OCI-LY3 (cell line): ENCODE measurements around the gene GRID2.

Experiments used
- H2AFZ ChIP-seq: fragments of 200-600, 300-600 bp; shearing (Covaris generic); 2 replicates; pipeline ENCODE4 v1.6.0; 2014; ENCODE audit warnings: antibody characterized with exemption, low read depth, low read length
- H3K27ac ChIP-seq: fragments of 200-600, 300-600 bp; sonication (generic); 2 replicates; pipeline ENCODE4 v1.5.1; 2014; ENCODE audit warnings: mild to moderate bottlenecking, low read length, moderate library complexity, mixed read lengths
- H3K27me3 ChIP-seq: fragments of 200-600, 300-600 bp; sonication (generic); 2 replicates; pipeline ENCODE4 v1.6.1; 2014; ENCODE audit warnings: low read depth, low read length, mixed read lengths
- H3K36me3 ChIP-seq: fragments of 200-600, 300-600 bp; sonication (generic); replicated peaks from 2 replicates; pipeline ENCODE3; 2014; ENCODE audit warnings: low read depth, low read length, mixed read lengths
- H3K4me1 ChIP-seq: fragments of 300-600, 200-600 bp; sonication (generic); 2 replicates; pipeline ENCODE4 v1.6.1; 2014; ENCODE audit warnings: low read length, mixed read lengths
- H3K4me2 ChIP-seq: fragments of 200-600, 300-600 bp; sonication (generic); 2 replicates; pipeline ENCODE4 v1.6.1; 2014; ENCODE audit warnings: low read length, mixed read lengths
- H3K4me3 ChIP-seq: fragments of 300-600, 200-600 bp; sonication (generic); 2 replicates; pipeline ENCODE4 v1.5.1; 2014; ENCODE audit warnings: antibody characterized with exemption, mild to moderate bottlenecking, low read length, moderate library complexity
- H3K79me2 ChIP-seq: fragments of 300-600, 200-600 bp; shearing (Covaris generic); 2 replicates; pipeline ENCODE4 v1.6.1; 2014; ENCODE audit warnings: mild to moderate bottlenecking, low read length, mixed read lengths
- H3K9ac ChIP-seq: fragments of 300-600, 200-600 bp; shearing (Covaris generic); 2 replicates; pipeline ENCODE4 v1.6.0; 2014; ENCODE audit warnings: mild to moderate bottlenecking, low read length, moderate library complexity
- H3K9me3 ChIP-seq: fragments of 200-600, 300-600 bp; shearing (Covaris generic); 2 replicates; pipeline ENCODE4 v1.6.1; 2014; ENCODE audit warnings: low read length, mixed read lengths; ENCODE audit not compliant: insufficient read depth
- H4K20me1 ChIP-seq: fragments of 200-600, 300-600 bp; sonication (generic); 2 replicates; pipeline ENCODE4 v1.6.1; 2016; ENCODE audit warnings: low read length, mixed read lengths; ENCODE audit not compliant: insufficient read depth
- EZH2phosphoT487 ChIP-seq: fragments of 200-600 bp; shearing (Covaris generic); IDR thresholded peaks from 2 replicates; pipeline ENCODE4 v1.6.1; 2018; ENCODE audit warnings: antibody characterized with exemption, mixed run types, low read depth
- TF ChIP-seq, protein P1 (sequence below): fragments of 200-600, 300-600 bp; sonication (generic); IDR thresholded peaks from 2 replicates; pipeline ENCODE4 v1.5.1; 2014; ENCODE audit warnings: antibody characterized with exemption, low read length, low read depth

Gene GRID2

DNA sequence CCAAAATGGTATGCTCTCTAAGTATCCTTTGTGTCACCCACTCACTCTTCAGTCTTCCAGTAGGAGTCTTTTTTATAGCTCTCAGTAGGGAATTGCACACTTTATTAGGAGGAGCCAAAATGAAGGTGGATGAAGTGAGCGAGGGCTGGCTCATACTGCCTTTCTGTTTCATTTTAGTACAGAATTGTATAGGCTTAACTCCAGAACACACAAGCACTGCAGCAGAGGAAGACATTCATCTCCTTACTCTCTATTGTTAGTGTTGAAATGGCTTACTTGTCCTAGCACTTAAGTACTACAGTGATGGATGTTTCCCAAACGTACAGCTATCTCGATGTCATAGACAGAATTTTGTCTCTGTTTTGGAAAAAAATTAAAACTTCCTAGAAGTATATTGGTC lies 1197.5 kb downstream of the GRID2 start:
- Histone ChIP-seq H3K79me2 (no peaks in the 10 kb centered on the region), H3K9me3 (no peaks in the 10 kb centered on the region), H3K36me3 (no peaks in the 10 kb centered on the region), H3K4me3 (no peak overlapping the region), H3K27ac (no peak overlapping the region), H3K27me3 (no peaks in the 10 kb centered on the region), H3K9ac (no peak overlapping the region), H3K4me1 (no peaks in the 10 kb centered on the region), H4K20me1 (no peaks in the 10 kb centered on the region), H2AFZ (no peak overlapping the region), H3K4me2 (no peak overlapping the region)
- TF ChIP-seq EZH2phosphoT487 = no peak
- TF ChIP-seq, protein P1, sequence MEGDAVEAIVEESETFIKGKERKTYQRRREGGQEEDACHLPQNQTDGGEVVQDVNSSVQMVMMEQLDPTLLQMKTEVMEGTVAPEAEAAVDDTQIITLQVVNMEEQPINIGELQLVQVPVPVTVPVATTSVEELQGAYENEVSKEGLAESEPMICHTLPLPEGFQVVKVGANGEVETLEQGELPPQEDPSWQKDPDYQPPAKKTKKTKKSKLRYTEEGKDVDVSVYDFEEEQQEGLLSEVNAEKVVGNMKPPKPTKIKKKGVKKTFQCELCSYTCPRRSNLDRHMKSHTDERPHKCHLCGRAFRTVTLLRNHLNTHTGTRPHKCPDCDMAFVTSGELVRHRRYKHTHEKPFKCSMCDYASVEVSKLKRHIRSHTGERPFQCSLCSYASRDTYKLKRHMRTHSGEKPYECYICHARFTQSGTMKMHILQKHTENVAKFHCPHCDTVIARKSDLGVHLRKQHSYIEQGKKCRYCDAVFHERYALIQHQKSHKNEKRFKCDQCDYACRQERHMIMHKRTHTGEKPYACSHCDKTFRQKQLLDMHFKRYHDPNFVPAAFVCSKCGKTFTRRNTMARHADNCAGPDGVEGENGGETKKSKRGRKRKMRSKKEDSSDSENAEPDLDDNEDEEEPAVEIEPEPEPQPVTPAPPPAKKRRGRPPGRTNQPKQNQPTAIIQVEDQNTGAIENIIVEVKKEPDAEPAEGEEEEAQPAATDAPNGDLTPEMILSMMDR = no peak

DNA sequence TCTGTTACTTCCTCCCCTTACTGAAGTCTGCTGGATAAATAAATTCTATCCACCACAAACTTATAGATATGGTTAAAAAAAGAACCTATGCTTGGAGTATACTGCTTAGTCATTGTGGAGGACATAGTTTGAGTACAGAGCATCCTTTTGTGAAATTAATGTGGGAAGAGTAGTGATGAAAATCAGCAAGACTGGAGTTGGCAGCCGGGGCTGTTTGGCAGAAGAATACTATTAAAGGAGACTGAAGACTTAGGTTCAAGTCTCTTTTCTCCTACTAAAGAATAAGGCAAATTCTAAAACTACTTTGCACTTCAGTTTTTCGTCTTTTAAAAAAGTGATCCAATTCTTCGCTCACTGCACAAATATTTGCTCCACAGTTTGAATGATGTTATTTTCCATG lies 1198.2 kb downstream of the GRID2 start:
- no peak overlapping the region for H3K9ac ChIP-seq
- H3K4me2 ChIP-seq = no peak overlapping the region
- no peaks in the 10 kb centered on the region for H3K4me1 ChIP-seq
- H3K79me2 ChIP-seq = no peaks in the 10 kb centered on the region
- H3K36me3 ChIP-seq = no peaks in the 10 kb centered on the region
- H3K9me3 ChIP-seq = no peaks in the 10 kb centered on the region
- no peaks in the 10 kb centered on the region for H4K20me1 ChIP-seq
- no peak overlapping the region for H3K27ac ChIP-seq
- no peak for TF ChIP-seq EZH2phosphoT487
- TF ChIP-seq, protein P1 = no peak
- no peaks in the 10 kb centered on the region for H3K27me3 ChIP-seq
- no peak overlapping the region for H2AFZ ChIP-seq
- H3K4me3 ChIP-seq = no peak overlapping the region

DNA sequence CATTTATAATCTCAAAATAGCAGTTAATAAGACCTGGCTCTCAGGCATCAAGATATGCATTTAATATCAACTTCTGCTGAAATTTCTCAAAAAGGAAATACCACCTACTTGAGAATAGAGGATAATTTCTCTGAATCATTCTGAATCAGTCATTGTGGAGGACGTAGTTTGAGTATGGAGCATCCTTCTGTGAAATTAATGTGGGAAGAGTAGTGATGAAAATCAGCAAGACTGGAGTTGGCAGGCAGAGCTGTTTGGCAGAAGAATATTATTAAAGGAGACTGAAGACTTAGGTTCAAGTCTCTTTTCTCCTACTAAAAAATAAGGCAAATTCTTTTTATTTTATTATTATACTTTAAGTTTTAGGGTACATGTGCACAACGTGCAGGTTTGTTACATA lies 1199.2 kb downstream of the GRID2 start:
- H3K27ac ChIP-seq = no peak overlapping the region
- H4K20me1 ChIP-seq = no peaks in the 10 kb centered on the region
- no peaks in the 10 kb centered on the region for H3K9me3 ChIP-seq
- no peak overlapping the region for H3K4me2 ChIP-seq
- no peaks in the 10 kb centered on the region for H3K4me1 ChIP-seq
- H3K27me3 ChIP-seq = no peaks in the 10 kb centered on the region
- H3K4me3 ChIP-seq = no peak overlapping the region
- no peak overlapping the region for H3K9ac ChIP-seq
- H2AFZ ChIP-seq = no peak overlapping the region
- no peaks in the 10 kb centered on the region for H3K36me3 ChIP-seq
- H3K79me2 ChIP-seq = no peaks in the 10 kb centered on the region
- no peak for TF ChIP-seq EZH2phosphoT487
- TF ChIP-seq, protein P1 = no peak

DNA sequence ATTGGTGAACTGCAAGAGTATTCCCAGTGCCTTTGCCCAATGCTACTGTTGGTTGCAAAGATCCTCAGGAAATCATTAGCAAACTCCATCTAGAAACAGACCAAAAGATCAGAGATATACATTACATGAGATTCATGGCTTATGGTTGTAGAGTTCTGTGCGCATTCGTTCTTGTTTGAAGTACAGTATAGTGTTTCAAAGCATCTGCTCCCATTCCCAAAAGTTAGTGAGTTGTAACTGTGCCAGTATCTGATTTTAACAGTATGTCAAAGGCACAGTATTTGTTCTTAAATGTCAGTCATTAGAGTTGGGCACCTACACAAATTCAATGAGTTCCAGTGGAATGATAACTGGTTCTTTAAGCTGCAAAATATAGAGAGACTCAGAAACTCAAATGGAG lies 1210.1 kb downstream of the GRID2 start:
- Histone ChIP-seq H4K20me1 (no peaks in the 10 kb centered on the region), H3K9ac (no peak overlapping the region), H3K27me3 (no peaks in the 10 kb centered on the region), H3K4me2 (no peak overlapping the region), H3K36me3 (no peaks in the 10 kb centered on the region), H3K79me2 (no peaks in the 10 kb centered on the region), H3K27ac (no peak overlapping the region), H3K4me1 (no peaks in the 10 kb centered on the region), H3K9me3 (no peaks in the 10 kb centered on the region), H3K4me3 (no peak overlapping the region), H2AFZ (no peak overlapping the region)
- no peak for TF ChIP-seq EZH2phosphoT487
- TF ChIP-seq, protein P1 = no peak
